ENCODE measurements around the gene ADCY3.

GRCh38 chr2:24961903-24962302, 41.9 kb upstream of the ADCY3 start:
- TF ChIP-seq, protein P1, sequence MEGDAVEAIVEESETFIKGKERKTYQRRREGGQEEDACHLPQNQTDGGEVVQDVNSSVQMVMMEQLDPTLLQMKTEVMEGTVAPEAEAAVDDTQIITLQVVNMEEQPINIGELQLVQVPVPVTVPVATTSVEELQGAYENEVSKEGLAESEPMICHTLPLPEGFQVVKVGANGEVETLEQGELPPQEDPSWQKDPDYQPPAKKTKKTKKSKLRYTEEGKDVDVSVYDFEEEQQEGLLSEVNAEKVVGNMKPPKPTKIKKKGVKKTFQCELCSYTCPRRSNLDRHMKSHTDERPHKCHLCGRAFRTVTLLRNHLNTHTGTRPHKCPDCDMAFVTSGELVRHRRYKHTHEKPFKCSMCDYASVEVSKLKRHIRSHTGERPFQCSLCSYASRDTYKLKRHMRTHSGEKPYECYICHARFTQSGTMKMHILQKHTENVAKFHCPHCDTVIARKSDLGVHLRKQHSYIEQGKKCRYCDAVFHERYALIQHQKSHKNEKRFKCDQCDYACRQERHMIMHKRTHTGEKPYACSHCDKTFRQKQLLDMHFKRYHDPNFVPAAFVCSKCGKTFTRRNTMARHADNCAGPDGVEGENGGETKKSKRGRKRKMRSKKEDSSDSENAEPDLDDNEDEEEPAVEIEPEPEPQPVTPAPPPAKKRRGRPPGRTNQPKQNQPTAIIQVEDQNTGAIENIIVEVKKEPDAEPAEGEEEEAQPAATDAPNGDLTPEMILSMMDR (IDR thresholded peaks at IDR 0.05; ENCODE audit: borderline replicate concordance, extremely low read depth, low read length, poor library complexity, severe bottlenecking) = no peak
- TF ChIP-seq EZH2 (IDR thresholded peaks at IDR 0.05; ENCODE audit: borderline replicate concordance, low read depth, low read length, severe bottlenecking) = no peak

All from DND-41 (cell line).